Thoracic aorta (tissue), 2 donors: ENCODE measurements around the gene TCHP. TPM values are rescaled to one million over a fixed set of nuclear protein-coding genes. Genes with fewer than 3 reads are reported as not detected.

Source experiments
- ATAC-seq: fragments of 150-250 bp; one replicate; pipeline ENCODE4 v1.8.0; 2017; ENCODE audit warnings: low read depth; ENCODE audit not compliant: insufficient number of reproducible peaks, low FRiP score
- DNase-seq: peaks from one replicate; pipeline ENCODE4 v3.0.0-alpha.2; 2020; ENCODE audit warnings: low spot score
- H3K27ac ChIP-seq, 2 donors: fragments of 200-600 bp; sonication (generic); 1 replicate in 1 of 2; 2 replicates in 1 of 2; pipeline ENCODE4 v1.5.1; 2016; ENCODE audit warnings: mild to moderate bottlenecking in 2 of 2, moderate library complexity in 2 of 2
- H3K27me3 ChIP-seq: fragments of 200-600 bp; sonication (generic); replicated peaks from 2 replicates; pipeline ENCODE4 v1.6.0; 2016; ENCODE audit warnings: mild to moderate bottlenecking; ENCODE audit not compliant: insufficient read depth
- H3K36me3 ChIP-seq: fragments of 200-600 bp; sonication (generic); one replicate; pipeline ENCODE4 v1.5.1; 2016
- H3K4me1 ChIP-seq, 2 donors: fragments of 200-600 bp; sonication (generic); 1 replicate in 1 of 2; 2 replicates in 1 of 2; pipeline versions ENCODE4 v1.5.1 to v1.6.0; 2016; ENCODE audit warnings: low read depth in 2 of 2, mild to moderate bottlenecking in 1 of 2; ENCODE audit not compliant: control insufficient read depth in 1 of 2
- H3K4me3 ChIP-seq: fragments of 200-600 bp; sonication (generic); 2 replicates; pipeline ENCODE4 v1.5.1; 2016; ENCODE audit warnings: mild to moderate bottlenecking
- H3K9me3 ChIP-seq: fragments of 200-600 bp; sonication (generic); 2 replicates; pipeline ENCODE4 v1.5.1; 2016
- total RNA-seq, 2 donors: library from RNA; depleted of rRNA; stranded (reverse); fragments of >200 nt; gene quantifications; one replicate each; pipeline versions ENCODE4 v1.1.0 to v1.2.3, GENCODE V29; 2016
- TF ChIP-seq, protein P1 (sequence below): fragments of 200-600 bp; sonication (generic); IDR thresholded peaks from one replicate; pipeline ENCODE4 v1.5.1; 2019; ENCODE audit warnings: antibody characterized with exemption

The TCHP gene
- total RNA-seq, 2 donors from 2014 or later: 13.5 to 36.9 TPM

DNA sequence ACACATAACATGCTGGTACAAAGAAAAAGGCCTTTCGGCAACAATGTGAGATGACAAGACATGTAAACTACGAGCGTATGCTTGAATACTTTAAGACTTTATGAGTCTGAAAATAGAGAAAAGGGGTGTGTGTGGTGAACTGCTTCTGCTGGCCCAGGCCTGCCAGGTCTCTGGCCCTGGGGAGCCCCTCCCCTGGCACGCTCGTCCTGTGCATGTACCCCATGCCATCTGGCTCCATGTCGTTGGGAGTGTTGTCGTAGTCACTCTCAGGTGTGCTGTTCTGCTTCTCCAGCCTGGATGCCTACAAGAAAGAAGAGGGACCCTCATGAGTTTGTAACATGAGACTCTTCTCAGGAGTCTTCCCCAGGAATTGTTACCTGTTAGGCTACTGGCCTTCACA is 38.9 kb downstream of the TCHP start:
- Histone ChIP-seq H3K27me3 (no peaks in the 10 kb centered on the region), H3K4me3 (no peak overlapping the region), H3K36me3 (peaks cover 21% of the 10 kb centered on the region), H3K9me3 (no peaks in the 10 kb centered on the region), H3K27ac (no peak overlapping the region), H3K4me1 (no peaks in the 10 kb centered on the region)
- DNase-seq (no peak), ATAC-seq (no peak)
- TF ChIP-seq, protein P1, sequence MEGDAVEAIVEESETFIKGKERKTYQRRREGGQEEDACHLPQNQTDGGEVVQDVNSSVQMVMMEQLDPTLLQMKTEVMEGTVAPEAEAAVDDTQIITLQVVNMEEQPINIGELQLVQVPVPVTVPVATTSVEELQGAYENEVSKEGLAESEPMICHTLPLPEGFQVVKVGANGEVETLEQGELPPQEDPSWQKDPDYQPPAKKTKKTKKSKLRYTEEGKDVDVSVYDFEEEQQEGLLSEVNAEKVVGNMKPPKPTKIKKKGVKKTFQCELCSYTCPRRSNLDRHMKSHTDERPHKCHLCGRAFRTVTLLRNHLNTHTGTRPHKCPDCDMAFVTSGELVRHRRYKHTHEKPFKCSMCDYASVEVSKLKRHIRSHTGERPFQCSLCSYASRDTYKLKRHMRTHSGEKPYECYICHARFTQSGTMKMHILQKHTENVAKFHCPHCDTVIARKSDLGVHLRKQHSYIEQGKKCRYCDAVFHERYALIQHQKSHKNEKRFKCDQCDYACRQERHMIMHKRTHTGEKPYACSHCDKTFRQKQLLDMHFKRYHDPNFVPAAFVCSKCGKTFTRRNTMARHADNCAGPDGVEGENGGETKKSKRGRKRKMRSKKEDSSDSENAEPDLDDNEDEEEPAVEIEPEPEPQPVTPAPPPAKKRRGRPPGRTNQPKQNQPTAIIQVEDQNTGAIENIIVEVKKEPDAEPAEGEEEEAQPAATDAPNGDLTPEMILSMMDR: no peak

DNA sequence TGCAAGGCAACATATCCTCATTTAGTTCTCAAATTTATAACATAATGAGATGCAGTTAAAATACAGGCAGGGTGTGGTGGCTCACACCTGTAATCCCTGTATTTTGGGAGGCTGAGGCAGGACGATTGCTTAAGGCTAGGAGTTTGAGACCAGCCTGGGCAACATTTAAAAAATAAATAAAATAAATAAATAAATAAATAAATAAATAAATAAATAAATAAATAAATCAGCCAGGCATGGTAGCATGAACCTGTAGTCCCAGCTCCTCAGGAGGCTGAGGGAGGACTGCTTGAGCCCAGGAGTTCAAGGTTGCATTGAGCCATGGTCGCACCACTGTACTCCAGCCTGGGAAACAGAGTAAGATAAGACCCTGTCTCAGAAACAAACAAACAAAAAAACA is 39.4 kb downstream of the TCHP start:
- H3K36me3 ChIP-seq: peaks cover 20% of the 10 kb centered on the region

DNA sequence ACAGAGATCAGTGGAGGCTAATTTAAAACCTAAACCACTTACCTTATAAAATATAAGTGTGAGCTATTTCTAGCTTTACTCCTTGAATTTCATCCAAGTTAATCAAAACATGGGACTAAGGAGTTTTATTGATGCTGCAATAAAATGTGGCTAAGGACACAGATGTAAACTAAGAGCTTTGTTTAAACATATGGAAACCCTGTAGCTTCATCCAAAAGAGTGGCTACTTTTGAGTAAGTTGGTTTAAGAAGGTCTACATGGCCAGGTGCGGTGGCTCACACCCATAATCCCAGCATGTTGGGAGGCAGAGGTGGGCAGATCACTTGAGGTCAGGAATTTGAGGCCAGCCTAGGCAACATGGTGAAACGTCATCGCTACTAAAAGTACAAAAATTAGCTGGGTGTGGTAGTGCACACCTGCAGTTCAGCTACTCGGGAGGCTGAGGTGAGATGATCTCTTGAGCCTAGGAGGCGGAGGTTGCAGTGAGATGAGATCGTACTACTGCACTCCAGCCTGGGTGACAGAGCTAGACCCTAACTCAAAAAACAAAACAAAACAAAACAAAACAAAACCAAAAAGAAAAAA is 40.4 kb downstream of the TCHP start:
- ATAC-seq (no peak), DNase-seq (no peak)
- TF ChIP-seq, protein P1: no peak
- Histone ChIP-seq H3K27ac (no peak overlapping the region), H3K9me3 (no peaks in the 10 kb centered on the region), H3K4me3 (no peak overlapping the region), H3K36me3 (peaks cover 20% of the 10 kb centered on the region), H3K4me1 (peaks cover 0 to 8% of the 10 kb centered on the region in 2 donors), H3K27me3 (no peaks in the 10 kb centered on the region)

More for the DNA sequence above, 39.4 kb downstream of the TCHP start:
- Histone ChIP-seq H3K4me1 (no peaks in the 10 kb centered on the region), H3K27me3 (no peaks in the 10 kb centered on the region), H3K9me3 (no peaks in the 10 kb centered on the region), H3K4me3 (no peak overlapping the region), H3K27ac (no peak overlapping the region)
- DNase-seq (no peak), ATAC-seq (no peak)
- TF ChIP-seq, protein P1: no peak

DNA sequence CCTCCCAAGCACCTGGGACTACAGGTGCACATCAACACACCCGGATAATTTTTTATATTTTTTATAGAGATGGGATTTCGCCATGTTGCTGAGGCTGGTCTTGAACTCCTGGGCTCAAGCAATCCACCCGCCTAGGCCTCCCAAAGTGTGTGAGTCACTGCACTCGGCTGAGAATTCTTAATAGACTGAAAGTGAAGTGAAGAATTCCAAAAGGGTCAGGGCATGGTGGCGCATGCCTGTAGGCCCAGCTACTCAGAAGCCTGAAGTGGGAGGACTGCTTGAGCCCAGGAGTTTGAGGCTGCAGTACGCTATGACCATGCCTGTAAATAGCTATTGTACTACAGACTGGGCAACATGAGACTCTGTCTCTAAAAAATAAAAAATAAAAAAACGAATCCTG is 43.7 kb downstream of the TCHP start:
- peaks cover 5% of the 10 kb centered on the region for H3K36me3 ChIP-seq
- DNase-seq (no peak), ATAC-seq (no peak)
- H3K4me1 ChIP-seq: peaks cover 8 to 40% of the 10 kb centered on the region in 2 donors
- H3K4me3 ChIP-seq: no peak overlapping the region
- H3K27me3 ChIP-seq: no peaks in the 10 kb centered on the region
- TF ChIP-seq, protein P1: no peak
- H3K9me3 ChIP-seq: no peaks in the 10 kb centered on the region
- H3K27ac ChIP-seq: no peak overlapping the region

DNA sequence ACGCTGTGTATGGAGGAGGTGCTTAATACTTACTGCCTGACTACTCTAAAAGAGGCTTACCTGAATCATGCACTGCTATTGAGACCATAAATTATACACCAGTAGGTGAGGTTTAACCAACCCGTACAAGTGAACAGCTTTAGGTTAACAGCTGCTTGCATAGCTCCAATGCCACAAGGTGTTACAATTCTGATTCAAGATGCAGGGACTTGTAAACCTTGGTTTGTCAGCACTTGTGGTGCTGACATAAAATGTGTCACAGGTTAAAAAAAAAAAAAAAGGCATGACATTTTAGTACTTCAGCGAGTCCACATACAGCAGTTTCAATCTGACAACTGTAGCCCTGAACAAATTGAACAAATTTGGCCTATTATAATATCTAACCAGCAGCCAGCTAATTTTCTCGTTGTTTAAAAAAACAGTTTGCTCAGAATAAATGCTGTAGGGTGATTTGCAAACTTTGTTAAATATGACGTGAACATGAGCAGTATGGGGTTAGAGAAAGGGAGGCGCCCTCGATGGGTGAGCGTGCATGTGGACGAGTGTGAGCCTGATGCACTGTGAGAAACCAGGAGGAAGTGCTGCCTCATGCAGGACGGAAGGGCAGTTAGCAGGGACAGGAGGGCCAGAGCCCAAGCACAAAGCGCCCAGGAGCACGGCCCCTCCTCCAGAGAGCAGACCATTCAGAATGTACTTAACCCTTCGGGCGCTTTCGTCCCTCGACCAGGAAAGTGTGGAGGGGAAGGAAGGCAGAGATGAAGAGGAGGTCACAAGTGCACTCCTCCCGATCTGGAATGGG is 44.7 kb downstream of the TCHP start:
- ATAC-seq: no peak

More for the DNA sequence above, 44.7 kb downstream of the TCHP start:
- Histone ChIP-seq H3K27ac (no peak overlapping the region), H3K4me3 (no peak overlapping the region), H3K9me3 (no peaks in the 10 kb centered on the region), H3K36me3 (peaks cover 2% of the 10 kb centered on the region), H3K27me3 (no peaks in the 10 kb centered on the region), H3K4me1 (peaks cover 13 to 49% of the 10 kb centered on the region in 2 donors)
- DNase-seq: no peak
- TF ChIP-seq, protein P1: no peak
